Upper lobe of left lung (tissue), 6 donors: ENCODE data around the gene RFK. TPM values are rescaled to one million over a fixed set of nuclear protein-coding genes. Genes with fewer than 3 reads are reported as not detected.

Source experiments
- ATAC-seq, 2 donors: fragments of 200-7000 bp; cut with Tn5 transposase; one replicate each; pipeline ENCODE4 v1.9.1; 2022; ENCODE audit warnings: mild to moderate bottlenecking in 2 of 2, moderate library complexity in 2 of 2; ENCODE audit not compliant: low FRiP score in 2 of 2
- DNase-seq, 2 donors: peaks; one replicate each; pipeline ENCODE4 v3.0.0-alpha.2; 2019 to 2020
- H3K27ac ChIP-seq, 4 donors: fragments of 200-600 bp; sonication (generic); one replicate each; pipeline ENCODE4 v1.5.1; 2016 to 2019
- H3K27me3 ChIP-seq, 4 donors: fragments of 200-600 bp; sonication (generic); one replicate each; pipeline ENCODE4 v1.5.1; 2017 to 2019
- H3K36me3 ChIP-seq, 4 donors: fragments of 200-600 bp; sonication (generic); one replicate each; pipeline ENCODE4 v1.5.1; 2016 to 2019
- H3K4me1 ChIP-seq, 4 donors: fragments of 200-600 bp; sonication (generic); one replicate each; pipeline ENCODE4 v1.5.1; 2018 to 2019
- H3K4me3 ChIP-seq, 4 donors: fragments of 200-600 bp; sonication (generic); one replicate each; pipeline ENCODE4 v1.5.1; 2017 to 2019; ENCODE audit warnings: mild to moderate bottlenecking in 2 of 4, moderate library complexity in 1 of 4
- H3K9me3 ChIP-seq, 4 donors: fragments of 200-600 bp; sonication (generic); one replicate each; pipeline ENCODE4 v1.5.1; 2018 to 2019
- CTCF ChIP-seq, 6 experiments: fragments of 450-650 bp in 4 of 6; fragments of 200-600 bp in 2 of 6; sonication (generic) in 2 of 6; IDR thresholded peaks; one replicate each; pipeline ENCODE4 v1.5.1; 2016 to 2019; ENCODE audit warnings: antibody characterized with exemption in 6 of 6
- EP300 ChIP-seq, 4 donors: sonication (generic); formaldehyde crosslinking; IDR thresholded peaks; one replicate each; pipeline ENCODE4 v1.5.1; 2017; ENCODE audit warnings: antibody characterized with exemption in 4 of 4, control low read depth in 2 of 4
- POLR2A ChIP-seq, 4 donors: fragments of 450-650 bp; IDR thresholded peaks; one replicate each; pipeline ENCODE4 v1.5.1; 2016 to 2017; ENCODE audit warnings: antibody characterized with exemption in 4 of 4, mild to moderate bottlenecking in 2 of 4
- POLR2AphosphoS5 ChIP-seq, 2 donors: sonication (generic); formaldehyde crosslinking; IDR thresholded peaks; one replicate each; pipeline ENCODE4 v1.5.1; 2017; ENCODE audit warnings: antibody characterized with exemption in 2 of 2
- WGBS, 2 donors: methylation state at CpG; one replicate each; pipeline ENCODE4 v1.1.5; 2017 to 2018; 5-methylcytosine and 5-hydroxymethylcytosine counted together
- total RNA-seq, 6 donors: library from RNA; depleted of rRNA in 4 of 6; stranded (reverse); fragments of >200 nt in 4 of 6; gene quantifications; one replicate each; pipeline versions ENCODE4 v1.1.0 to v1.2.1, GENCODE V29; 2016 to 2021
- donor health status: DM: no; HTN: no; CAD: no; lungs with moderate emphysema.
- donor health status: DM: no; HTN: yes; CAD: no; lungs with severe emphysema.

RFK gene
- total RNA-seq, 6 donors from 2014 or later = 4.8 to 24.3 (median 14.7) TPM

GRCh38 chr9:76395381-76395780 is 1.2 kb upstream of the RFK start:
- WGBS, 2 donors = 55 to 63% methylated on average over 10 of the region's 10 CpGs
- Histone ChIP-seq H3K4me1 (peaks cover 3 to 23% (median 15%) of the 10 kb centered on the region in 4 donors), H3K27ac (peak overlapping the region; percentile 91 to 96 (median 94)), H3K36me3 (no peaks in the 10 kb centered on the region), H3K4me3 (peak overlapping the region in 3 of 4 donors; percentile 78 to 94 (median 93)), H3K27me3 (no peaks in the 10 kb centered on the region), H3K9me3 (no peaks in the 10 kb centered on the region)
- no peak for TF ChIP-seq POLR2A (IDR thresholded peaks at IDR 0.05)
- no peak for TF ChIP-seq POLR2AphosphoS5 (IDR thresholded peaks at IDR 0.05)
- no peak for TF ChIP-seq EP300 (IDR thresholded peaks at IDR 0.05)
- no peak for TF ChIP-seq CTCF (IDR thresholded peaks at IDR 0.05)
- DNase-seq (no peak), ATAC-seq (no peak)

- TF ChIP-seq POLR2A (IDR thresholded peaks at IDR 0.05) = no peak
- TF ChIP-seq CTCF (IDR thresholded peaks at IDR 0.05) = no peak
- no peak for TF ChIP-seq EP300 (IDR thresholded peaks at IDR 0.05)
- DNase-seq = peak in 1 of 2 donors; percentile 71
- Histone ChIP-seq H3K9me3 (no peaks in the 10 kb centered on the region), H3K36me3 (no peaks in the 10 kb centered on the region), H3K27ac (peak overlapping the region; percentile 91 to 96 (median 94)), H3K4me1 (peaks cover 3 to 23% (median 15%) of the 10 kb centered on the region in 4 donors), H3K4me3 (peak overlapping the region; percentile 72 to 94 (median 86)), H3K27me3 (no peaks in the 10 kb centered on the region)
- WGBS, 2 donors = 0% methylated on average over 7 to 11 of the region's 11 CpGs
- ATAC-seq = peak; percentile 74 to 82
Measured at GRCh38 chr9:76394960-76395252, 680 bp upstream of the RFK start.

GRCh38 chr9:76390656-76391055 is 3.6 kb downstream of the RFK start:
- no peak overlapping the region for H3K4me3 ChIP-seq
- H3K4me1 ChIP-seq = peaks cover 3 to 20% (median 12%) of the 10 kb centered on the region in 4 donors
- no peak overlapping the region for H3K27ac ChIP-seq
- 42 to 51% methylated on average over 1 of the region's 1 CpG for WGBS, 2 donors
- peaks cover 0 to 35% (median 8%) of the 10 kb centered on the region in 4 donors for H3K36me3 ChIP-seq
- TF ChIP-seq EP300 (IDR thresholded peaks at IDR 0.05) (no peak), POLR2AphosphoS5 (IDR thresholded peaks at IDR 0.05) (no peak), POLR2A (IDR thresholded peaks at IDR 0.05) (no peak), CTCF (IDR thresholded peaks at IDR 0.05) (no peak)
- H3K27me3 ChIP-seq = no peaks in the 10 kb centered on the region
- no peaks in the 10 kb centered on the region for H3K9me3 ChIP-seq
- ATAC-seq (no peak), DNase-seq (no peak)

GRCh38 chr9:76379494-76379893 is 14.7 kb downstream of the RFK start:
- TF ChIP-seq POLR2AphosphoS5 (IDR thresholded peaks at IDR 0.05) = no peak
- TF ChIP-seq CTCF (IDR thresholded peaks at IDR 0.05) = no peak
- no peak for TF ChIP-seq POLR2A (IDR thresholded peaks at IDR 0.05)
- TF ChIP-seq EP300 (IDR thresholded peaks at IDR 0.05) = no peak
- Histone ChIP-seq H3K9me3 (no peaks in the 10 kb centered on the region), H3K36me3 (peaks cover 0 to 4% (median 2%) of the 10 kb centered on the region in 4 donors), H3K27me3 (no peaks in the 10 kb centered on the region), H3K27ac (no peak overlapping the region), H3K4me1 (peaks cover 7 to 13% (median 11%) of the 10 kb centered on the region in 4 donors), H3K4me3 (no peak overlapping the region)
- DNase-seq (no peak), ATAC-seq (no peak)
- 78 to 79% methylated on average over 2 of the region's 2 CpGs for WGBS, 2 donors

- no peak overlapping the region for H3K4me3 ChIP-seq
- no peaks in the 10 kb centered on the region for H3K9me3 ChIP-seq
- no peak overlapping the region for H3K27ac ChIP-seq
- no peak for ATAC-seq
- H3K36me3 ChIP-seq = no peaks in the 10 kb centered on the region
- 83 to 87% methylated on average over 6 of the region's 6 CpGs for WGBS, 2 donors
- TF ChIP-seq POLR2A (IDR thresholded peaks at IDR 0.05) (no peak), EP300 (IDR thresholded peaks at IDR 0.05) (no peak), CTCF (IDR thresholded peaks at IDR 0.05) (no peak), POLR2AphosphoS5 (IDR thresholded peaks at IDR 0.05) (no peak)
- H3K4me1 ChIP-seq = peaks cover 7 to 21% (median 12%) of the 10 kb centered on the region in 4 donors
- DNase-seq = no peak
- no peaks in the 10 kb centered on the region for H3K27me3 ChIP-seq
Measured at GRCh38 chr9:76378367-76379073, 15.7 kb downstream of the RFK start.
